Peyer's patch (tissue), 4 donors: ENCODE measurements around the gene AOPEP. TPM values are rescaled to one million over a fixed set of nuclear protein-coding genes. Genes with fewer than 3 reads are reported as not detected.

Experiments used
- DNase-seq, 3 donors: peaks; one replicate each; pipeline ENCODE4 v3.0.0-alpha.2; 2017 to 2019
- H3K27ac ChIP-seq, 4 donors: fragments of 200-600 bp; sonication (generic); one replicate each; pipeline ENCODE4 v1.5.1; 2016 to 2019
- H3K27me3 ChIP-seq, 2 donors: fragments of 200-600 bp; sonication (generic); one replicate each; pipeline ENCODE4 v1.5.1; 2019
- H3K36me3 ChIP-seq, 3 donors: fragments of 200-600 bp; sonication (generic); one replicate each; pipeline ENCODE4 v1.5.1; 2016 to 2019
- H3K4me1 ChIP-seq, 4 donors: fragments of 200-600 bp; sonication (generic); one replicate each; pipeline ENCODE4 v1.5.1; 2016 to 2019
- H3K4me3 ChIP-seq, 4 donors: fragments of 200-600 bp; sonication (generic); 1 replicate in 3 of 4; 2 replicates in 1 of 4; pipeline ENCODE4 v1.5.1; 2016 to 2019; ENCODE audit warnings: mild to moderate bottlenecking in 1 of 4
- H3K9me3 ChIP-seq, 4 donors: fragments of 200-600 bp; sonication (generic); one replicate each; pipeline ENCODE4 v1.5.1; 2016 to 2019; ENCODE audit warnings: mild to moderate bottlenecking in 1 of 4
- CTCF ChIP-seq, 6 experiments: fragments of 450-650 bp in 4 of 6; fragments of 200-600 bp in 2 of 6; sonication (generic) in 1 of 6; IDR thresholded peaks; one replicate each; pipeline ENCODE4 v1.5.1; 2017 to 2019; ENCODE audit warnings: antibody characterized with exemption in 6 of 6, mild to moderate bottlenecking in 3 of 6, moderate library complexity in 1 of 6
- POLR2A ChIP-seq, 2 donors: fragments of 450-650 bp; IDR thresholded peaks; one replicate each; pipeline ENCODE4 v1.5.1; 2017; ENCODE audit warnings: antibody characterized with exemption in 2 of 2, mild to moderate bottlenecking in 2 of 2, moderate library complexity in 2 of 2
- total RNA-seq, 4 donors: library from RNA; depleted of rRNA; stranded (reverse); fragments of >200 nt; gene quantifications; one replicate each; pipeline ENCODE4 v1.1.0, GENCODE V29; 2016

The AOPEP gene
- total RNA-seq, 4 donors from 2014 or later, result 83.5 to 272 (median 117) TPM

GRCh38 chr9:94725293-94725692 is 1.2 kb upstream of the AOPEP start:
- no peaks in the 10 kb centered on the region for H3K9me3 ChIP-seq
- no peaks in the 10 kb centered on the region for H3K36me3 ChIP-seq
- no peak overlapping the region for H3K4me3 ChIP-seq
- no peak for TF ChIP-seq CTCF (IDR thresholded peaks at IDR 0.05)
- TF ChIP-seq POLR2A (IDR thresholded peaks at IDR 0.05), result no peak
- H3K27ac ChIP-seq, result no peak overlapping the region
- no peaks in the 10 kb centered on the region for H3K27me3 ChIP-seq
- DNase-seq, result no peak
- peaks cover 0 to 8% (median 3%) of the 10 kb centered on the region in 4 donors for H3K4me1 ChIP-seq

- Histone ChIP-seq H3K9me3 (no peaks in the 10 kb centered on the region), H3K36me3 (no peaks in the 10 kb centered on the region), H3K4me1 (peaks cover 0 to 8% (median 3%) of the 10 kb centered on the region in 4 donors), H3K27me3 (no peaks in the 10 kb centered on the region), H3K27ac (no peak overlapping the region), H3K4me3 (no peak overlapping the region)
- TF ChIP-seq CTCF (IDR thresholded peaks at IDR 0.05) (no peak), POLR2A (IDR thresholded peaks at IDR 0.05) (no peak)
- no peak for DNase-seq
Measured at GRCh38 chr9:94728719-94729118, 2.2 kb downstream of the AOPEP start.

GRCh38 chr9:94729199-94729598 is 2.7 kb downstream of the AOPEP start:
- DNase-seq, result no peak
- no peak for TF ChIP-seq CTCF (IDR thresholded peaks at IDR 0.05)
- no peak for TF ChIP-seq POLR2A (IDR thresholded peaks at IDR 0.05)
- no peaks in the 10 kb centered on the region for H3K9me3 ChIP-seq
- no peak overlapping the region for H3K4me3 ChIP-seq
- no peaks in the 10 kb centered on the region for H3K36me3 ChIP-seq
- H3K27ac ChIP-seq, result no peak overlapping the region
- H3K4me1 ChIP-seq, result peaks cover 0 to 8% (median 3%) of the 10 kb centered on the region in 4 donors
- H3K27me3 ChIP-seq, result no peaks in the 10 kb centered on the region

GRCh38 chr9:94734054-94734754 is 7.7 kb downstream of the AOPEP start:
- no peak overlapping the region for H3K27ac ChIP-seq
- no peaks in the 10 kb centered on the region for H3K4me1 ChIP-seq
- no peaks in the 10 kb centered on the region for H3K36me3 ChIP-seq
- TF ChIP-seq POLR2A (IDR thresholded peaks at IDR 0.05), result no peak
- TF ChIP-seq CTCF (IDR thresholded peaks at IDR 0.05), result no peak
- H3K9me3 ChIP-seq, result no peaks in the 10 kb centered on the region
- DNase-seq, result no peak
- H3K4me3 ChIP-seq, result no peak overlapping the region
- no peaks in the 10 kb centered on the region for H3K27me3 ChIP-seq

GRCh38 chr9:94736759-94737158 is 10.3 kb downstream of the AOPEP start:
- no peak for DNase-seq
- no peaks in the 10 kb centered on the region for H3K4me1 ChIP-seq
- no peak overlapping the region for H3K4me3 ChIP-seq
- no peaks in the 10 kb centered on the region for H3K27me3 ChIP-seq
- H3K36me3 ChIP-seq, result no peaks in the 10 kb centered on the region
- no peak for TF ChIP-seq CTCF (IDR thresholded peaks at IDR 0.05)
- no peak for TF ChIP-seq POLR2A (IDR thresholded peaks at IDR 0.05)
- H3K9me3 ChIP-seq, result no peaks in the 10 kb centered on the region
- H3K27ac ChIP-seq, result no peak overlapping the region
